HUES6 (cell line): ENCODE data around the gene EML4.

Source experiments
- H3K27ac ChIP-seq: 2 replicates; pipeline ENCODE4 v1.7.0; 2013; ENCODE audit warnings: low read depth, mild to moderate bottlenecking, low read length, inconsistent platforms
- H3K27me3 ChIP-seq: 2 replicates; pipeline ENCODE4 v1.6.1; 2013; ENCODE audit warnings: low read length; ENCODE audit not compliant: control insufficient read depth, insufficient read depth
- H3K36me3 ChIP-seq: 2 replicates; pipeline ENCODE4 v1.6.1; 2013; ENCODE audit warnings: low read length; ENCODE audit not compliant: control insufficient read depth, insufficient read depth
- H3K4me1 ChIP-seq: 2 replicates; pipeline ENCODE4 v1.6.1; 2013; ENCODE audit warnings: low read length; ENCODE audit not compliant: control insufficient read depth, insufficient read depth
- H3K4me3 ChIP-seq: 2 replicates; pipeline ENCODE4 v1.5.1; 2013; ENCODE audit warnings: low read depth, low read length
- H3K9ac ChIP-seq: one replicate; pipeline ENCODE4 v1.6.1; 2013; ENCODE audit warnings: mild to moderate bottlenecking, low read length
- H3K9me3 ChIP-seq: 2 replicates; pipeline ENCODE4 v1.6.1; 2013; ENCODE audit warnings: low read depth, low read length; ENCODE audit not compliant: control insufficient read depth, insufficient read depth

EML4 gene

GRCh38 chr2:42359965-42360483 lies 190.9 kb downstream of the EML4 start:
- H3K27ac ChIP-seq = no peak overlapping the region
- peak overlapping the region; percentile 98 for H3K4me3 ChIP-seq
- H3K27me3 ChIP-seq = no peaks in the 10 kb centered on the region; the same call in 1 of the 2 replicates
- no peaks in the 10 kb centered on the region for H3K9me3 ChIP-seq
- H3K4me1 ChIP-seq = peaks cover 16% of the 10 kb centered on the region
- H3K9ac ChIP-seq = peak overlapping the region; percentile 94
- 0 out of 2 replicates have a peak, but pooled peaks cover 2% of the 10 kb centered on the region for H3K36me3 ChIP-seq

GRCh38 chr2:42360493-42360889 lies 191.3 kb downstream of the EML4 start:
- H3K36me3 ChIP-seq = 0 out of 2 replicates have a peak, but pooled peaks cover 2% of the 10 kb centered on the region
- peak overlapping the region; percentile 94 for H3K9ac ChIP-seq
- H3K27ac ChIP-seq = peak overlapping the region; percentile 96; the same call in 1 of the 2 replicates
- H3K4me3 ChIP-seq = peak overlapping the region; percentile 98
- no peaks in the 10 kb centered on the region; the same call in 1 of the 2 replicates for H3K27me3 ChIP-seq
- peaks cover 16% of the 10 kb centered on the region for H3K4me1 ChIP-seq
- no peaks in the 10 kb centered on the region for H3K9me3 ChIP-seq

GRCh38 chr2:42360890-42361727 lies 192.0 kb downstream of the EML4 start, which contains the start of gene COX7A2L:
Gene COX7A2L, minus strand, starts transcription at chr2:42361217. Its CDS starts 56 bp downstream, at chr2:42361161.
- H3K9ac ChIP-seq = peak within 1 kb of the TSS; percentile 94

GRCh38 chr2:42361728-42362283 lies 192.7 kb downstream of the EML4 start:
- peaks cover 16% of the 10 kb centered on the region for H3K4me1 ChIP-seq
- no peaks in the 10 kb centered on the region for H3K9me3 ChIP-seq
- H3K9ac ChIP-seq = peak overlapping the region; percentile 34
- peak overlapping the region; percentile 53 for H3K4me3 ChIP-seq
- 0 out of 2 replicates have a peak, but pooled peaks cover 2% of the 10 kb centered on the region for H3K36me3 ChIP-seq
- H3K27me3 ChIP-seq = no peaks in the 10 kb centered on the region; the same call in 1 of the 2 replicates
- no peak overlapping the region for H3K27ac ChIP-seq

More at GRCh38 chr2:42360890-42361727, 192.0 kb downstream of the EML4 start, which contains the start of gene COX7A2L:
- Histone ChIP-seq H3K36me3 (0 out of 2 replicates have a peak, but pooled peaks cover 2% of the 10 kb centered on the region), H3K9me3 (no peaks in the 10 kb centered on the region), H3K4me1 (peaks cover 16% of the 10 kb centered on the region), H3K27ac (peak within 1 kb of the TSS; percentile 96), H3K27me3 (no peaks in the 10 kb centered on the region; the same call in 1 of the 2 replicates), H3K4me3 (peak within 1 kb of the TSS; percentile 98)

- peaks cover 16% of the 10 kb centered on the region for H3K4me1 ChIP-seq
- H3K9me3 ChIP-seq = no peaks in the 10 kb centered on the region
- no peaks in the 10 kb centered on the region; the same call in 1 of the 2 replicates for H3K27me3 ChIP-seq
- no peak overlapping the region for H3K27ac ChIP-seq
- no peak overlapping the region for H3K4me3 ChIP-seq
- H3K9ac ChIP-seq = no peak overlapping the region
- H3K36me3 ChIP-seq = 0 out of 2 replicates have a peak, but pooled peaks cover 2% of the 10 kb centered on the region
These were observed 194.3 kb downstream of the EML4 start for GRCh38 chr2:42363413-42363812.

GRCh38 chr2:42364658-42365057 lies 195.5 kb downstream of the EML4 start:
- 0 out of 2 replicates have a peak, but pooled peaks cover 2% of the 10 kb centered on the region for H3K36me3 ChIP-seq
- H3K4me3 ChIP-seq = no peak overlapping the region
- peaks cover 22% of the 10 kb centered on the region for H3K4me1 ChIP-seq
- no peaks in the 10 kb centered on the region for H3K9me3 ChIP-seq
- H3K27ac ChIP-seq = no peak overlapping the region
- no peak overlapping the region for H3K9ac ChIP-seq
- no peaks in the 10 kb centered on the region; the same call in 1 of the 2 replicates for H3K27me3 ChIP-seq

- peaks cover 17% of the 10 kb centered on the region for H3K4me1 ChIP-seq
- H3K36me3 ChIP-seq = no peaks in the 10 kb centered on the region
- no peak overlapping the region for H3K27ac ChIP-seq
- no peak overlapping the region for H3K9ac ChIP-seq
- H3K4me3 ChIP-seq = no peak overlapping the region
- H3K9me3 ChIP-seq = no peaks in the 10 kb centered on the region
- no peaks in the 10 kb centered on the region; the same call in 1 of the 2 replicates for H3K27me3 ChIP-seq
These were observed 197.3 kb downstream of the EML4 start for GRCh38 chr2:42366411-42366810.

- no peaks in the 10 kb centered on the region for H3K27me3 ChIP-seq
- H3K4me3 ChIP-seq = no peak overlapping the region
- no peaks in the 10 kb centered on the region for H3K36me3 ChIP-seq
- H3K27ac ChIP-seq = no peak overlapping the region
- H3K9me3 ChIP-seq = no peaks in the 10 kb centered on the region
- no peak overlapping the region for H3K9ac ChIP-seq
- peaks cover 15% of the 10 kb centered on the region; the same call in 1 of the 2 replicates for H3K4me1 ChIP-seq
These were observed 198.7 kb downstream of the EML4 start for GRCh38 chr2:42367835-42368234.

GRCh38 chr2:42368817-42369531 lies 199.8 kb downstream of the EML4 start:
- no peak overlapping the region for H3K27ac ChIP-seq

GRCh38 chr2:42369532-42370229 lies 200.5 kb downstream of the EML4 start:
- Histone ChIP-seq H3K36me3 (no peaks in the 10 kb centered on the region), H3K9me3 (no peaks in the 10 kb centered on the region), H3K4me3 (no peak overlapping the region), H3K27me3 (no peaks in the 10 kb centered on the region), H3K27ac (no peak overlapping the region), H3K9ac (no peak overlapping the region), H3K4me1 (peaks cover 15% of the 10 kb centered on the region; the same call in 1 of the 2 replicates)

More at GRCh38 chr2:42368817-42369531, 199.8 kb downstream of the EML4 start:
- peaks cover 15% of the 10 kb centered on the region; the same call in 1 of the 2 replicates for H3K4me1 ChIP-seq
- no peak overlapping the region for H3K9ac ChIP-seq
- H3K27me3 ChIP-seq = no peaks in the 10 kb centered on the region
- H3K9me3 ChIP-seq = no peaks in the 10 kb centered on the region
- H3K36me3 ChIP-seq = no peaks in the 10 kb centered on the region
- no peak overlapping the region for H3K4me3 ChIP-seq
